Stimulated activated CD8-positive, alpha-beta memory T cell treated with anti-CD3 and anti-CD28 coated beads, Interleukin-15, amount 100 ng/mL, for 1 hour (primary cell): ENCODE results near the gene GPR42.
"Not testable (repeated sequence)": the region's sequence is repeated elsewhere in the genome, so short reads cannot be mapped to it uniquely, and the experiment has no call there.

Experiments
- DNase-seq: peaks from one replicate; pipeline ENCODE4 v3.0.0-alpha.2; 2020; ENCODE audit warnings: low read depth

Gene GPR42

GRCh38 chr19:35363711-35364425 lies 7.0 kb upstream of the GPR42 start:
- no peak for DNase-seq

GRCh38 chr19:35365303-35365702 lies 5.6 kb upstream of the GPR42 start:
- no peak for DNase-seq

DNA sequence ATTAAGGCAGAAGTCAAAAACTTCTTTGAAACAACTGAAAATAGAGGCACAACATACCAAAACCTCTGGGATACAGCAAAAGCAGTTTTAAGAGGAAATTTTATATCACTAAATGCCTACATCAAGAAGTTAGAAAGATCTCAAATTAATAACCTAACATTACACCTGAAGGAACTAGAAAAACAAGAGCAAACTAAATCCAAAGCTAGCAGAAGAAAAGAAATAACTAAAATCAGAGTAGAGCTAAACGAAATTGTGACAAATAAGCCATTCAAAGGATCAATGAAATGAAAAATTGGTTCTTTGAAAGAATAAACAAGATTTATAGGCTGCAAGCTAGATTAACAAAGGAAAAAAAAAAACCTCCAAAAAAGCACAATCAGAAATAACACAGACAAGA lies 2.5 kb upstream of the GPR42 start:
- no peak for DNase-seq

- no peak for DNase-seq
Measured at GRCh38 chr19:35369522-35369921, 1.3 kb upstream of the GPR42 start.

- DNase-seq: no peak
Measured at GRCh38 chr19:35373492-35373891, 2.6 kb downstream of the GPR42 start.

DNA sequence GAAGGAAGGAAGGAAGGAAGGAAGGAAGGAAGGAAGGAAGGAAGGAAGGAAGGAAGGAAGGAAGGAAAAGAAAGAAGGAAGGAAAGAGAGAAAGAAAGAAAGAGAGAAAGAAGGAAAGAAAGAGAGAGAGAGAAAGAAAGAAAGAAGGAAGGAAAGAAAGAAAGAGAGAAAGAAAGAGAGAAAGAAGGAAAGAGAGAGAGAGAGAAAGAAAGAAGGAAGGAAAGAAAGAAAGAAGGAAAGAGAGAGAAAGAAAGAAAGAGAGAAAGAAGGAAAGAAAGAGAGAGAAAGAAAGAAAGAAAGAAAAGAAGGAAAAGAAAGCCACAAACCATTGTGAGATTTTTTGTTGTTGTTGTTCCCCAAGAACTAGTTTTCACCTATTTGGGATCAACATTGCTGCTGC lies 3.2 kb downstream of the GPR42 start:
- DNase-seq: not testable (repeated sequence)

DNA sequence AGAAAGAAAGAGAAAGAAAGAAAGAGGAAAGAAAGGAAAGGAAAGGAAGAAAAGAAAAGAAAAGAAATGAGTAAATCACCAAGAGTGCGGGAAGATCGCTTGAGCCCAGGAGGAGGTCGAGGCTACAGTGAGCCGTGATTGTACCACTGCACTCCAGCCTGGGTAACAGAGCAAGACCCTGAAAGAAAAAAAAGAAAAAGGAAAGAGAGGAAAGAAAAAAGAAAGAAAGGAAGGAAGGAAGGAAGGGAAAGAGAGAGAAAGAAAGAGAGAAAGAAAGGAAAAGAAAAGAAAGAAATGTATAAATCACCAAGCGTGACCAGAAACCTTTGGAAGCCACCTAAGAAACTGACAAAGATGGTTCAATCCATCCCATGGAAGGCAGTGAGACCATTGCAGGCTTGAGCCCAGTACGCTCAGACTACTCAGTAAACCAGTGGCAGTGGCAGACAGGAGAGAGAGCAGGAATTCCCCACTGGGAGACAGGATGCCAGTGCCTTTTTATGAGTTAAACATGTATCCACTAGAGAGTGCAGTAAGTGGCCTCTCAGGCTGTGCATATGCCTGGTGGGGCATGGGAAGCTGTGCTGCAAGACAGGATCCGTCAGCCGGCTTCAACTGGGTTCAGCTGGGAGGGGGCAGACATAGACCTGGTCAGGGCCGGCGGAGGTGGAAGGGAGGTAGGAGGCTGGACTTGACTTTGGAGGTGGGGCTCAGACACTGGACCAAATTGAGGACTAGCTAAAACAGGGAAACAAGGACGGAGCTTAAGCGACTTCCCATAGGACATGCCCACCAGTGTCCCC lies 4.8 kb downstream of the GPR42 start:
- no peak for DNase-seq

GRCh38 chr19:35377656-35378055 lies 6.8 kb downstream of the GPR42 start:
- DNase-seq: no peak

DNA sequence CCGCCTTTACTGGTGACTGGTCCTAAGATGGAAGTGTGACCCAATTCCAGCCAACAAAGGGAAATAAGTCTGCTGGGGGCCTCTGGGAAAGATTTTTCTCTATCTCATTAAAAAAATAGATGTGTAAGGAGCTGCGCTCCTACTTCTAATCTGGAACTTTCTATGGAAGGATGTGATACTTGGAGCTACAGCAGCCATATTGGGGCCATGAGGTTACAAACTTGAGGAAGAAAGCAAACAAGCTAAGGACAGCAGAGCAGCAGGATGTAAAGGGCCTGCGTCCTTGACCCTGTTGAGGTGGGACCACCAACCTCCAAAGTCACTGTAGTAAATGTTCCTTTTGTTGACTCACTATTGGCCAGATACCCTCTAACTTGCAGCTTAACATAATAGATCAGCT lies 7.5 kb downstream of the GPR42 start:
- DNase-seq: no peak

DNA sequence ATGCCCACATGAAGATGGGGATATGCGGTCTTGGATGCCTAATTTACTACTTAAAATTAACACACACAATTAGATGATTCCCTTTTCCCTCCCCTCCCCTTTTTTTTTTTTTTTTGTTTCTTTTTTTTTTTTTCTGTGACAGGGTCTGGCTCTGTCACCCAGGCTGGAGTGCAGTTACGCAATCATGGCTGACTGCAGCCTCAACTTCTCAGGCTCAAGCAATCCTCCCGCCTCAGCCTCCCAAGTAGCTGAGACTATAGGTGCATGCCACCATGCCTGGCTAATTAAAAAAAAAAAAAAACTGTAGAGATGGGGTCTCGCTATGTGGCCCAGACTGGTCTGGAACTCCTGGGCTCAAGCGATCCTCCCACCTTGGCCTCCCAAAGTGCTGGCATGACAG lies 8.7 kb downstream of the GPR42 start:
- not testable (repeated sequence) for DNase-seq

DNA sequence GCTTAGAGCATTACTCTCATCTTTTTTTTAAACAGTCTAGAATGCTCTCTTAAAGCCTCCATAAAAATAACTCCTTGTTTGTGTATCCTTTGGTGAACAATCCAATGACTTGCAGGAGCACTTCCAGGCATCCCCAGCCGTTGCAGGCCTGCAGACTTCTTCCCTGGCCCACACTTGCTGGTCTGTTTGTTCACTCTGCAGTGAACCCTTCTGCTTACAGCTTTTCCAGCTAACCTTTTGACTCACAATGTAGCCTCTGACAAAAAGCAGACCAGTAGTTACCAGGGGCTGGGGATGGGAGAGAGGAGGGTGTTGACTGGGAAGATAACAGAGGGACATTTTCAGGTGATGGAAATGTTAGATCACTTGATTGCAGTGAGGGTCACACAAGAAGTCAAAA lies 9.1 kb downstream of the GPR42 start:
- no peak for DNase-seq

- DNase-seq: no peak
Measured at GRCh38 chr19:35380450-35381124, 9.7 kb downstream of the GPR42 start.

GRCh38 chr19:35381318-35381717 lies 10.4 kb downstream of the GPR42 start:
- DNase-seq: no peak

GRCh38 chr19:35381926-35382325 lies 11.1 kb downstream of the GPR42 start:
- DNase-seq: no peak

DNA sequence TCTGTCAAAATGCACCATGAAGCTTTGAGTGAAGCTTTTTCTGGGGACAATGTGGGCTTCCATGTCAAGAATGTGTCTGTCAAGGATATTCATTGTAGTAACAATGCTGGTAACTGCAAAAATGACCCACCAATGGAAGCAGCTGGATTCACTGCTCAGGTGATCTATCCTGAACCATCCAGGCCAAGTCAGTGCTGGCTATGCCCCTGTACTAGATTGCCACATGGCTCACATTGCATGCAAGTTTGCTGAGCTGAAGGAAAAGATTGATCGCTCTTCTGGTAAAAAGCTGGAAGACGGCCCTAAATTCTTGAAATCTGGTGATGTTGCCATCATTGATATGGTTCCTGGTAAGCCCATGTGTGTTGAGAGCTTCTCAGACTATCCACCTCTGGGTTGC lies 12.7 kb downstream of the GPR42 start:
- DNase-seq: no peak

DNA sequence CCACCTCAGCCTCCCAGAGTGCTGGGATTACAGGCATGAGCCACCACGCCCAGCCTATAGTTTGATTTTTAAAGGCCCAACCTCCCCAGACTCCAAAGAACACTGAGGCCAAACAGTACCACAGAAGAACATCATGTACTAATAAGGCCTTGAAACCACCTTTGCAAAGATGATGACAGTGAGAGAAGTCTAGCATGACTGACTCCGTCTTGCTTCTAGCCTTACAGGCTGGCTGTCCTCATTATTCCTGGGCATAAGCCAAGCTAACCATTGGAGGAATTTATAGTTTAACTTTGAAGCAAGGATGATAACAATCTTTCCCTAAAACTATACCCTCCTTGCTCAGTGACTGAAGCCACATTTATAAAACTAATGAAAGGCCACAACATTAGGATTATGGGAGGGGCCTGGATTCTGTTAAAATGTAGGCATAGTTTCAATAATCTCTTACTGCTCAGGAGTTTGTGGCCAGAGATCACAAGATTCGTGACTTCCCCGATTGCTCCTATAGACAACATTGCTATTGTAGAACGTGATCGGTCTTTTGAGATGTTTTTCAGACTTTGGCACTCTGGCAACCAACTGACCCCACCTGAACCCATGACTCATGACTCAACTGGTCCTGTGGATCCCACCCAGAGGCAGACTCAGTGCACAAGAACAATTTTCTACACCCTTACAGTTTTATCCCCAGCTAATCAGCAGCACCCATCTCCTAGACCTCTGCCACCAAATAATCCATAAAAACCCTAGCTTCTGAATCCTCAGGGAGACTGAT lies 17.6 kb downstream of the GPR42 start:
- no peak for DNase-seq

DNA sequence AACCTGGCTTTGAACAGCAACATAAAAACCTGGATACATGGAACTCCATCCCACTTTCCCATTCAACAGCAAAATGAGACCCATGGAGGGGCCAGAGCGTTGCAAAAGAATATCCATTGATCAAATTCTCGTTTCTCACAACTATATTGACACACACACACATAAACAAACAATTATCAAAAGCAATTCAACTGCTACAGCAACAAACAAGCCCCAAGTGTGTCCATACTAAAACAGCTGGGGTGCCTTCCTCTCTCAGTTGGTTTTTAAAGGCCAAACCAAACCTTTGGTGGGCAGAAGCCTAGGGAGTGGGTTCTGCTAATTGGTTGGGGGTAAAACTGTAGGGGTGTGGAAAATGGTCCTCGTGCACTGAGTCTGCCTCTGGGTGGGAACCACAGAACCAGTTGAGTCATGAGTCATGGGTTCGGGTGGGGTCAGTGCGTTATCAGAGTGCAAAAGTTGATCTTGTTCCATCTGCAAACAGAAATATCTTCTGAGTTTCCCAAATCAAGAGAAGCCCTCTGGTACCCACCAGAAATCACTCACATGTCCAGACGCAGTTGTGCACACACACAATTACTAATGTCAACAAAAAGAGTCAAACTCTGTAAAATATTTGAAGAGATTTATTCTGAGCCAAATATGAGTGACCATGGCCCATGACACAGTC lies 18.5 kb downstream of the GPR42 start:
- DNase-seq: no peak

- no peak for DNase-seq
Measured at GRCh38 chr19:35392742-35393715, 22.2 kb downstream of the GPR42 start.

DNA sequence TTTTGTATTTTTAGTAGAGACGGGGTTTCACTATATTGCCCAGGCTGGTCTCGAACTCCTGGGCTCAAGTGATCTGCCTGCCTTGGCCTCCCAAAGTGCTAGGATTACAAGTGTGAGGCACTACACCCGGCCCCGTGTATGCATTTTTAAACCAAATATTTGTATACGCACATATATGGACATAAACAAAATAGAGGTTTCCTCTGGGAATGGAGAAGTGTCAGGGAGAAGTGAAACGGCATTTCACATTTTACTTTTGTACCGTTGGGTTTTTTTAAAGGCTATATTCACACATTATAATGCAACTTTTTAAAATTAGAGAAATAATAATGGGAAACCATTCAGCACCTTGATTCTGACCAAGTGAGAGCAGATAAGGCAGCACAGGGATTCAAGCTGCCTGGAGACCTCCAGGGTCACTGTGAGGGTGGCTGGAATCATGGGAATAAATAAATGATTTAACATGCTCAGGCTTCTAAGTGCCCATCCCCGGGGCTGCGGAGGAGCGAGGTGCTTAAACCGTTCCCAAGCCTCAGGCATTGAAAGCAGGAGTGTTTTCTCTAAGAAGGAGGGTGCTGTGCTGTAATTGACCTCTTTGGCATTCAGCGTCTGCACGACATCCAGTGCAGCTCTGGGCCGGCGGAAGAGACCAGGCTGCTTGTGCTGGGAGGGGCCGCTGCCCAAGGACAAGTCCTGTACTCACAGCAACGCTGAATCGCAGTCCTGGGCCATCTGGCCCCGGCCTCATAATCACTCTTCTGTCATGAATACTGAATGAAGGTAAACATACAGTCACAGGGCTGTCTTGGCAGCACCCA lies 24.7 kb downstream of the GPR42 start:
- DNase-seq: no peak
